DMS 273 (cell line): ENCODE results near the gene DAB1.

Experiments used
- DNase-seq: peaks from one replicate; lab custom pipeline; 2025; ENCODE audit not compliant: unreplicated experiment; lab: John Stamatoyannopoulos, UW

DAB1 gene

DNA sequence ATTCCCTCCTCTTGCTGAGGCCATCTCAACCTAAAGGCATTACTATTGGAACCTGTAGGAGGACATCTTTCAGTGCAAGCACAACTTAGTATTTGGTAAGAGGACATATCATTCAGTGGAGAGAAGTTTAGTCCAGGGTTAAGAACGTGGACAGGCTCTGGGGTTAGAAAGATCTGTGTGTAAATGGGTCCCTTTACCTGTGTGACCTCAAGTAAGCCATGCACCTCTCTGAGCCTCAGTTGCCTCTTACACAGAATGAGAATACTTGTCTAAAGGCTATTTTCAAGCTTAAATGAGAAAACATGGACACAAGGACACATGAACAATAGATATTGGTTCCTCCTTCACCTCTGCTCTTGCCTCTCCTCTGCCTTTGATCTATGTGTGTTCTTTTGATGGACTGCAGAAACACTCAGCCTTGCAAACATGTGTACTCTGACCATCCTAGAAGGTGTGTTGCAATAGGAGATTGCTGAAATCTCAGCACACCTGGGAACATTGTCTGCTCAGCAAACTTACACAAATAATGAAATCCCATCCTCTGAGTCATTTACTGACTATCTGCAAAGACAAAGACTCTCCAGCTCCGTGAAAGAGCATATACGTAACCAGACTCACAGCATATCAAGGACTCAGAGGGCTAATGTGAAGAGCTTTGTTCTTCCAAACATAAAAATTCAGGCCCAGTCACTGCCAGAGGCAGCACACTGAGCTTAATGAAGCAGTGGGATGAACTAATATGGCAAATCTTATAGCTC, 143.8 kb downstream of the DAB1 start:
- DNase-seq: no peak

DNA sequence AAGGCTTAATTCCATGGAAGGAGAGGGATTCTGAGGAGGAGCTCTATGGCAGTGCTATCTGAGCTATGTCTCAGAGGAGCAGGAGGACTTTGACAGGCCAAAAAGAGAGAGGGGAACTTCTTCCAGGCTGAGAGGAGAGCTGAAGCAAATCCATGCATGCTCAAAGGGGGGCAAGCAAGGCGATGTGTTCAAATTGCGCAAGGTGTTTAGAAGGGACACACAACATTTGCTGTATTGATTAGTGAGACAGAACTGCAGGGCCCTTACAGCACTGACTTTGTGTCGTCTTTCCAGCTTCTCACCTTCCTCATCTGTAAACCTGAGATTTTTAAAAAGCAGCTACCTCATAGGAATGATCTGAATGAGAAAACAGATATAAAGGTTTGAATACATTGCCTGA, 145.3 kb downstream of the DAB1 start:
- no peak for DNase-seq

DNA sequence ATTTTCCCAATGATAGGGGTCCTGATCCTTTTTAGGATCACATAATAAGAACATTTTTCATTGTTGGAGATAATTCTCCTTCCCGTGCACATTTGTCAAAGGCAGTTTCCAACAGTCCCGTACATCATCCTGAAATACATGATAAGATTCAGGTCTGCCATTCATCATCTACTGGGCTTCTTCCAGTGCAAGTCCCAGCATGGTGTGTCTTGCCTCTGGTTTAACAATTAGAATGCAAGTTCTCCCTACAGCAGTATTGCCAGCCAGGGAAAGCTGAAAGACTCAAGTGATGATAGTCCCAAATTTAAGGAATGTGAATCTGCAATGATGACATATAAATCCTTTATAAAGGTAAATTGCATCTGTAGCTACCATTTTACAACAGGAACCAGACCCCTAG, 146.2 kb downstream of the DAB1 start:
- DNase-seq: no peak

DNA sequence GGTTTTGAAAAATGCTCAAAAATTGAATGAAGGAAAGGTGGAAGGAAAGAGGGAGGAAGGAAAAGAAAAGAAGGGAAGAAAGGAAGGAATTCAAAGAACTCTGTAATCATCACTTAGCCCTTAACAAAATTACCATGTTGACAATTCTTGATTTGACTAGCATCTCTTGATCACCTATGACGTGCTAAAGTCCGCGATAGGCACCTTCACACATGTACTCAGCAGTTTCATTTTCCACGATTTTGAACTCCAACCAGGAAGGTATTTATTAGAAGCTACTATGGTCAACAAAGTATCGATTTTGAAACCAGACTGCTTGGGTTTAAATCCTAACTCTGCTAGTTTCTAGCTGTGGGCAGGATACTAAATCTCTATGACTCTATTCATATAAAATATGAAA, 146.9 kb downstream of the DAB1 start:
- no peak for DNase-seq

DNA sequence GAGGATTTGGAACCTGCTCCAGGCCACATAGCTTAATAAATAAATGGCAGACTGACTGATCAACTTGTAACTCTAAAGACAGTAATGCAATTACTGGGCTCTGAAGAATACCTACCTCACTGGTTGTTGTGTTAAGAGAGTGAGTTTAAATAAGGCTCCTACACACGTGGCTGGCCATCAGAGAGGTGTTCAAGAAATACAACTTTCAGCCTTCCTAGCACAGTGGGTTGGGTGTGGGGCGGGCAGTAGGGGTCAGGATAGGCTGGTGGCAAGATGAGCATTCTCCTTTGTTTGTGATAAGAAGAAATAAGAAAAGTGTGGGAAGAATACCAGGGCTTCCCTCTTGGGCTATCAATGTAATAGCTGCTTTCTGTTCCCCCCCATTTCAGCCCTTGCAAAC, 151.3 kb downstream of the DAB1 start:
- DNase-seq: no peak

DNA sequence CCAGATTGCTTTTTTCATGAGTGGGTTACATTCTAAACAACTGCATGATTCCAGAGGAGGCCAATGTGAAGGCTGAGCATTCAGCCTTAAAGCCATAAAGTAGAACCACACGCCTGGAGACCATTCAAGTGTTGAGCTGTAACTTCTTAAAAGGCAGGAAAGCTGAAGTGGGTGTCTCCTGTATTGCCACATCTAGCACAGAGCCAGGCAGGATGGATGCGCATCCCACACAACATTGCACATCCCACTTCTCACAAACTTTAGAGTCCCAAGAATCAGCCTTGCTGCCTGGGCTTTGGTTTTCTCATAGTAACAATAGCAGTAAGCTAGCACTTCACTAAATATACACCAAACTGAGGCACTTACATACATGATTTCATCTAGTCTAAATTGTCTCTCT, 151.7 kb downstream of the DAB1 start:
- no peak for DNase-seq

DNA sequence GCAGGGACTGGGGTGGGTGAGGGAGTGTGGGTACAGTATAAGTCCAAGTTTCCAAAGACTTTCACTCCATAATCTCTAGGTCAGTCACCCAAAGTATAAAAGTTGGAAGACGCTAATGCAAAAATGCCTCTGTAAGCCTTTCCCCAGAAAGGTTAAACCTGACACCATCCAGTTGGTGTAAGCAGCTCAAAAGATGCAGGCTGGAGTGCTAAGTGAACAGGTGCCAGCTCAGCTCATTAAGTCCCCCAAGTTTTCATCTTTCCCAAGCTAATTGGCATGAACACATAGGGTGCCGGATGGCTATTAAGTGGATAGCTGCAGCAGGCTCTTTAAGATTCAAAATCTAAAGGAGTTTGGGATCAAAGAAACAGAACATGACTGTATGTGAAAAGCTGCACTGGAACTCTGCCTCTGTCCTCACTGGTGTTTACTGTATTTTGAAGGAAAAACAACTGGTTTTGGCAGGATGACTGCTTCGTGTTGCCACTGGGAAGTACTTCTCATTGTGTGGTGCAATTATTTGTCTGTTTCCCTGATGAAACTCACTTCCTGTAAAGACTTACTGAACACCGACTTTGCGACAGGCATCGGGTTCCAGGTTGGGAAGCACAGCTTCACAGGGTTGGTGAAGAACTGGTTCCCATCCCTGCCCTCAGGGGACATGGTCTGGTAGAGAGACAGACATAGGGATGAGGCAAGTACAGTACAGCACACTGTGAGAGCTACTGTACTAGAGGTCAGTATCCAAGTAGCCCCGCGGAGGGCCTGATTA, 152.7 kb downstream of the DAB1 start:
- DNase-seq: peak; percentile 85

DNA sequence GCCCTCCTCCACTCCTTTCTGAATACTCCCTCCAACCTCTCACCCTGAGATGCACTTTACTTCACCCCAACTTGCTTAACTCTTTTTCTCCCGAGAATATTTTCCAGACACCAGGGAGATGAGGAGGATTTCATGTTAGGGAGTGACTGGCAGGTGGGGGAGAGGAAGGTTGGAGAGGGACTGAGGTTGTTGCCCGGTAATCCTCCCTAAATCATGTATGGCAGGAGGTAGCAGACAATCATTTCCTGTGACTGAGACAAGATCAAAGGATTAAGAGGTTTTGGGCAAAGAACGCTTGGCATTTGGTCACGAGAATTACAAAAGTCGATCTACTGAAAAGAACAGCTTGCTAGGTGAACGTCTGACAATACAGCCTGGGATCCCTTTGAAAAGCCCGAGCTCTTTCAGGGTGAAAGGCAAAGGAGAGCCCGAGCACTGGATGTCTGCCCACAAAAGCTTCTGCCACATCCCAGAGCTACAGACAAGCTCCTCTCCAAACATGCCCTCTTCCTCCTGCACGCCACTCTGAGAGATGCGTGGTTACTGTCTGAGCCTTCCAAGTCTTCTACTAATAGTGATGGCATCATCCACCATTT, 154.1 kb downstream of the DAB1 start:
- DNase-seq: no peak

DNA sequence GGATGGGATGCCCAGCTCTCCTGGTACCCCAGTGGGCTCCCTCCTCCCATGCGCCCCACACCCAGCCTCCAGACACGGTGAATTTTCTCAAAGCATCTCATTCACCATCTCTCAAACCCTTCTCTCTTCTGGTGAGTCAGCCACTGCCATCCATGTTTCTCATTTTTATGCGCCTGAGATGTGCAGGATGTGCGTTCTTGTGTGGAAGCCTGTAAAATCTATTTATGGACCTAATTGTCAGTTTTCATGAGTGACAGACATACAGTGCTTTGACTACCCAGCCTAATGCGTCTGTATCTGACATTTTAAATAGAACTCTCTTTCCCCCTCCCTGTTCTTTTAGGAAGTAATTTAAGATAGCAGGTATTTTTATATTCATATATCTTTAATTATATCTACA, 158.8 kb downstream of the DAB1 start:
- DNase-seq: no peak

DNA sequence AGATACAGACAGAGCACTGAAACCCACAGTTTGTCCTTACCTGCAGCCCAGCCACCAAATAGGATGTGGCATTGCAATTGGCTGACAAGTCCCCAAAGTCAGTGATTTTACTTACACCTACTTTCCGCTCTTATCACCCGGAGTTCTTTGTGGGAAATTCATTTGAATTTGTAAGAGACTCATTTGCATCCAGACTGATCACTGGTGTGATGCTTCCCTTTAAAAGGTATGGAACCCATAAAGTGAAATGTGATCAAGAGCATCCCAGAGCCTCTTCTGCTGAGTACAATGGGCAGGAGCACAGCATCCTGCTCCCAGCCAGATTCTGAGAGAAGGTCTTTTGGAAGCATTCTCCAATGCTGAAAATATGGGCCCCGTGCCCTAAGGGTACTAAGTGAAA, 161.4 kb downstream of the DAB1 start:
- DNase-seq: no peak

DNA sequence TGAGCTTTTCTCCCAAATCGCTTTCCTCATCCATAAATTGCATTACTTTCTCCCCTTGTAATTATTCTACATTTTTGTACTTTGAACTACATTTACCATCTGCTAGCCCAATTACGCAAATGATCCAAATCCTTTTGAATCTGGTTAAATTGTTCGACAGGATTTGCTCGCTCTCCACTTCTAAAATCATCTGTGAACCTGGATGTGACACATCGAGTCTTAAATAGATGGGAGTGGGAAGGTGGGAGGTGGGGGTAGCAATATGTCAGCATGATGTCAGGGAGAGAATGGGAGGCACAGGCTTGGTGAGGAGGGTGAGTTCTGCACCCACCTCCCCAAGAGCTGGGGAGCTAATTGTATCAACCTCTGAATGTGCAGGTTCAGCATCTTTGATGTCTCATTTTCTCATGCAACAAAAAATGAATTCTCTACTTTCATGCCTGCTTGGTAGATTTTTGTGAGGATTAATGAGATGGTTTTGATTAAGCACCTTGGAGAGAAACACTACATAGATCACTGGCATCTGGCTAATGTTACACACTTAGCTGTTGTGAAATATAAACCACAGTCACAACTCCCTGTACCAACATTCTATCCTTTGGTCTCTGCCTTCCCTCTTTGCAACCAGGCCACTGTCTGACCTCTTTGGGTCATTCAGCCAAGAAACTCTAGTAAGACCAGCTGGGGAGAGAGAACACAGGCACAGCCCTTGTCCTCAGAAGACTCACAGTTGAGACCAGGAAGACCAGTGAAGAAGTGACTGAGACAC, 165.1 kb downstream of the DAB1 start:
- DNase-seq: no peak

DNA sequence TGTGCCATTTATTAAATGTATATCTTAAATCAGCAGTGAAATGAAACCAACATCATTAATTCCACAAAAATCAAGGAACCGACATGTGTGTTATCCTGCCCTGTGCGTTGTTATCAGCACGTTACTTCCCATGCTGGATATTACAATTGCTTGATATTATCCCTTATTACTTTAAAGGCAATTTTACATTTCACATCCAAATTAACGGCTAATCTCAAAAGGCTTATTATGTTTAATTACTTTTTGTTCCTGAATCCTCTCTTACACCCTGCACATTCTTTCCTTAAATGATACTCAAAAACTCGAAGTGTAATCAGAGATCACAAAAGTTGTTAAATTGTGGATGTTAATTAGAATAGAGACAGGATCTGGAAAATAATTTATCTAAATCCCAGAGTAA, 167.9 kb downstream of the DAB1 start:
- no peak for DNase-seq

DNA sequence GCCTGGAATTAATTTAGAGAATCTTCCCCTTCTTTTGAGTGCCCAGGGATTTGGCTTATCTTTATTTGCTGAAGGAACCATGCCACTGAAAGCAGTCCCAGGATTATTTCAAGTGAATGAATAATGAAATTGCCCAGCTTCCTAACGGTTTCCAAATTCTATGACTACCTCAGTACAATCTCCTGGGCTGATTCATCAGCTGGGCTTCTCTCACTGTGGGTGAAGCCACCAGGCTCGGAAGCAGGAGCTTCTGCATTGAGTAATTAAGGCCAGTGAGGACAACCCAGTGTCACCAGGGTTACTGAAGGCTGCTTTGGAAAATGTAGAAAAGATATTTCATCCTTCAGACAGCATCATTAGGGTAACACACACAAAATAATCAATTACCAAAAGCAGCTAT, 169.8 kb downstream of the DAB1 start:
- DNase-seq: no peak

DNA sequence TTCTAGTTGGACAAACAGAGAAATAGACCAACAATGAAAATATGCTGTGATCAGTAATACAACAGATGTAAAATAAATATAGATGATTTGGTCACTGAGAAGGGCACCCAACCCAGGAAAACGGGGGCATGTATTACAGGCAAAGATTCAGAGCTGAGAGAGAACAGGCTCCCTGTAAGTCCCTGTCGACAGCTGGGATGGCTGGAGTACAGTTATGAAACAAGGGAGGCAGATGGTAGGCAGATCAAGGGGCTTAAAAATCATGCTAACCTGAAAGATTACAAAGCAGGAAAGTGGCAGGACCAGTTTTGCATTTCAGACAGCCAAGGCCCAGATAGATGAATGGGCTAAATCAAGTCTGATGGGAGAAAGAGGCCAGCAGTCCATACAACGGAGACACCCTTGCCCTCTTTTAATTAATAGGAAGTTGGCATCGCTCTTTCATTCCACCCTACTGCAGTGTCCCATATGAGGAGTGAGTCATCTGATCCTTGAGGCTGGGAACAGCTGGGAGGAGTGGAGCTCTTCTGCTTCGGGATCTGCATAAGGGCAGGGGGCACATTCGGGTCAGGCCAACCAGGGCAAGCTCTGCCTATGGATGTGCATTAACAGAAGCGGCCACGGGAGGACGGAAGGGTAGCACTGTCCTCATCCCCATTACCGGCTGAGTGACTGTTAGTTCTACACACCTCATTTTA, 171.1 kb downstream of the DAB1 start:
- peak; percentile 84 for DNase-seq

DNA sequence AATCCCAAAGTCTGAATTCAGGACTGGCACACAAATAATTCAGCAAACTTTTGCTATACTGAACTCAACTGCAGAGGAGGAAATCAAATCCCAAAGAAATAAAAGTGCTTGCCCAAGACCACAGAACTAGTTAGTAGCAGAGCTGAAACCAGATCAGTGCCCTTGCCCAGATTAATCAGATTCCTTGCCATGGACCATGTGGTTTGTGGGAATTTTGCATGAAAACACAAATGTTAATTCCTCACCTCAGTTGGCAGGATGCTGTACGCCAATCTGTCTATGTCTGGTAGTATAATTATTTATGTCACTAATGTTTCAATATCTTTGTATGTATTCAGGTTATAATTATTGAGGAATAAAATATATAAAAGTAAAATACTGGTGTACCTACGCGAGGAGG, 173.8 kb downstream of the DAB1 start:
- peak; percentile 16 for DNase-seq

DNA sequence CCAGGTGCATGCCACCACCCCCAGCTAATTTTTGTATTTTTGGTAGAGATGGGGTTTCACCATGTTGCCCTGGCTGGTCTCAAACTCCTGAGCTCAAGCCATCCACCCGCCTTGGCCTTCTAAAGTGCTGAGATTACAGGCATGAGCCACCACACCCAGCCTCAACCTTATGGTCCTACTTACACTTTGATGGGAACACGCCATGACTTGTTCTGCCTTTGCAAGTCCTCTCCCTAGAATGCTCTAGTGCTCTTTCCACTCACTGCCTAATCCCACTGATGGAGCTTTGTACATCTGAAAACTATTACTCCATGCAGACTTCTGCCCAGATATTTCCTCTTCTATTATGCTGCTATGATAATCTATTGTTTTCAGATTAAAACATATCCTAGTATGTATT, 174.3 kb downstream of the DAB1 start:
- DNase-seq: peak; percentile 26

DNA sequence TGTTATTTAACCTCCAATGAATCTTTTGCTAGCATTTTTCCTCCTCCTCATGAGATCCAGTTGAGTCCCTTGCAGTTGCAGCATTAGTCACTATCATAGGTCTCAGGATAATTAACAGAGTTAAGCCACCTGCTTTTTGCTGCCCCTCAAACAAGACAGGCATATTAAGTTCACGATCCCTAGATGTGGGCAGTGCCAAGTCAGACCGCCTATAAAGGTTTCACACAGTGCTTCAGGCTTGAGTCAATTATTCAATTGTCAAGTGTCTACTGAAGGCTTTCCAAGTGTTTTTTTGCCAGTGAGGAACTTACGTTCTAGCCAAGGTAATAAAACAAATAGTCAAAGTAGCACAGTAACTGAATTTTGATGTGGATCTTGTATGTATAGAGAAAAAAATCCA, 175.0 kb downstream of the DAB1 start:
- DNase-seq: no peak

DNA sequence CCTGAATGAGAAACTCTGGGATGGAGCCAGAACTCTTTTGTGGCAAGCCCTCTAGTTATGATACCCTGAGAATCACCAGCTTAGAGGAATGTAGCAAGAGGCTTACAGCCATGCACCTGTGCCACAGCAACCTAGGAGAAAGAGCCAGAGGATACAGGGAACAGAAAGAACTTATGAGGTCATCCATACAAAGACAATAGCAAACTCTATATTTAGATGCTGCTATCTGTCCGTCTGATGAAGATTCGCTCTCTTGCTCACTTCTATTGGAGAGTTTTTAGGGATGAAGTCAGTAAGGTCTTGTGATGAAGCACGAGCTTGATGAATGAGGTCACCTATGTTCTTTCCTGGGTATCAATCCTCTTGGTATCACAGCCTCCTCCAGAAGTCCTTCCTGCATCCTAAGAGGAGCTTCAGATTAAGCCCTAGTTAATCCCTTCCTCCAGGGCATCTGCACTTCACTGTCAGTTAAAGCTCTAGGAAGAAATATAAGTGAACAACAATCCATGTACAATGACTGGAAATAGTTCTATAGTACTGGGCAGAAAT, 185.6 kb downstream of the DAB1 start:
- DNase-seq: no peak

DNA sequence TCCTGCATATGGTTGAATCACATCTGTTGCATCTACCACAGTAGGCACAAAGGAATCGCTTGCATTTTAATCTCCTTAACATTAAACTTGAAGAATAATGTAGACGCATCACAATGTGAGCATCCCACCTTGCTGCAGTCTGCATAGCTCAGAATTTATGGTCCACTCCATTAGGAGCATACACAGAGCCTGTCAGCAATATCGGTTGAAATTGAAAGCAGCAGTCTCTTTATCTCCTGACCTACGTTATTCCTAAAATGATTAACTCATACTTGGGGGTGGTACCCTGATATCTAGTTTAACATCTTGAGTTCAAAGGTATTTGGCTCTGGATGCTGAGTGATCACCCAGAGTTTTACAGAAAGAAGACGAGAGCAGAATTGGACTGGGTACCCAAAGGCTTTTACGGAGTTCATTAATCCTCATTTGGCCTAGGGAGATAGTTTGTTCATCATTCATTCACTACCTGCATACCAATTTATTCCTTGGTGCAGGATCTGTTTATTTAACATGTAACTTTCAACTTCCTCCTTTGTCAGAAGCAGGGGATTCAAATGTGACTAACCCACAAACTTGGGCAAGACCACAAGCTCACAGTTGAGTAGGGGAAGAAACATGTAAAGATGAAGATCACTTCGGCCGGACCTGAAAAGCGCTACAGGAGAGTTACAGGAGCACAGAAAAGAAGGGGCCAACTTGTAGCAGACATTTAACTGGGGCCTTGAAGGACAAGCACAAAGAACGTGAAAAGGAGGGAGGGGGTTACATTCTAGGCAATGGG, 187.9 kb downstream of the DAB1 start:
- no peak for DNase-seq

DNA sequence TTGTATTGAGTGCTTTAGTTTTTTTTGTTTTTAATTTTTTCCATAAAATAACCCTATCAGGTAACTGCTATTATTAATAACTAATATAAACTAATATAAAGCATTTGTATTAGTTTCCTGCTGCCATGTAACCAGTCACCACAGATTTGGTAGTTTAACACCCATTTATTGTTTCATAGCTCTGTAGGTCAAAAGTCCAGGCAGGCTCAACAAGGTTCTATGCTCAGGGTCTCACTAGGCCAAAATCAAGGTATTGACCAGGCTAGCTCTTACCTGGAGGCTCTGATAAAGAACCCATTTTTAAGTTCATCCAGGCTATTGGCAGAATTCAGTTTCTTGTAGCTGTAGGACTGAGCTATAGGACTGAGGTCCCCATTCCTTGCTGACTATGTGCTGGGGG, 189.4 kb downstream of the DAB1 start:
- no peak for DNase-seq
